NCI-H524 treated with DMSO at 0.1 percent for 48 hours (cell line): Measurements from ENCODE around the gene REL.
"Not testable (repeated sequence)": the region's sequence is repeated elsewhere in the genome, so short reads cannot be mapped to it uniquely, and the experiment has no call there.

Experiments used
- DNase-seq: peaks from one replicate; lab custom pipeline; 2025; lab: John Stamatoyannopoulos, UW

Gene REL

GRCh38 chr2:60881047-60881932 lies at the start of gene REL:
REL (plus strand) TSS chr2:60881574; CDS start chr2:60881841, 267 bp downstream.
- no peak for DNase-seq

- no peak for DNase-seq
Measured at GRCh38 chr2:60831921-60832320, 49.5 kb upstream of the REL start.

GRCh38 chr2:60832621-60833020 lies 48.8 kb upstream of the REL start:
- DNase-seq = no peak

GRCh38 chr2:60834270-60834717 lies 47.1 kb upstream of the REL start:
- DNase-seq = no peak

- no peak for DNase-seq
Measured at GRCh38 chr2:60836491-60836890, 44.9 kb upstream of the REL start.

- DNase-seq = no peak
Measured at GRCh38 chr2:60837123-60837522, 44.3 kb upstream of the REL start.

- DNase-seq = no peak
Measured at GRCh38 chr2:60838481-60838880, 42.9 kb upstream of the REL start.

- DNase-seq = no peak
Measured at GRCh38 chr2:60839126-60839813, 42.1 kb upstream of the REL start.

GRCh38 chr2:60840880-60841279 lies 40.5 kb upstream of the REL start:
- no peak for DNase-seq

GRCh38 chr2:60843006-60843405 lies 38.4 kb upstream of the REL start:
- no peak for DNase-seq

GRCh38 chr2:60844105-60844504 lies 37.3 kb upstream of the REL start:
- DNase-seq = no peak

GRCh38 chr2:60847854-60848253 lies 33.5 kb upstream of the REL start:
- DNase-seq = no peak

GRCh38 chr2:60849187-60849586 lies 32.2 kb upstream of the REL start:
- no peak for DNase-seq

- DNase-seq = no peak
Measured at GRCh38 chr2:60852282-60852860, 29.0 kb upstream of the REL start.

GRCh38 chr2:60853531-60853930 lies 27.8 kb upstream of the REL start:
- DNase-seq = no peak

- no peak for DNase-seq
Measured at GRCh38 chr2:60855989-60856669, 25.2 kb upstream of the REL start.

- DNase-seq = no peak
Measured at GRCh38 chr2:60857056-60857455, 24.3 kb upstream of the REL start.

- no peak for DNase-seq
Measured at GRCh38 chr2:60858897-60859311, 22.5 kb upstream of the REL start.

- no peak for DNase-seq
Measured at GRCh38 chr2:60861736-60862135, 19.6 kb upstream of the REL start.

GRCh38 chr2:60862642-60863041 lies 18.7 kb upstream of the REL start:
- DNase-seq = no peak

GRCh38 chr2:60865361-60865760 lies 16.0 kb upstream of the REL start:
- not testable (repeated sequence) for DNase-seq

- DNase-seq = no peak
Measured at GRCh38 chr2:60867007-60867406, 14.4 kb upstream of the REL start.
